H1 (cell line): ENCODE results near the gene GPER1. TPM values are rescaled to one million over a fixed set of nuclear protein-coding genes. Genes with fewer than 3 reads are reported as not detected.

Source experiments
- CHD1 ChIP-seq: IDR thresholded peaks from 2 replicates; pipeline ENCODE4 v1.6.1; 2012; ENCODE audit warnings: low read depth, low read length, improper control_type of control experiment
- CHD2 ChIP-seq: IDR thresholded peaks from 2 replicates; pipeline ENCODE4 v1.6.1; 2012; ENCODE audit warnings: low read length, improper control_type of control experiment
- EGR1 ChIP-seq: IDR thresholded peaks from 2 replicates; pipeline ENCODE4 v1.6.1; 2011; ENCODE audit warnings: low read depth, low read length, borderline replicate concordance
- EZH2 ChIP-seq: fragments of 200-600 bp; sonication (generic); IDR thresholded peaks from 2 replicates; pipeline ENCODE4 v1.7.1; 2012; ENCODE audit warnings: low read depth, mild to moderate bottlenecking, moderate library complexity, low read length, inconsistent platforms; ENCODE audit not compliant: severe bottlenecking
- JUN ChIP-seq: IDR thresholded peaks from 2 replicates; pipeline ENCODE4 v1.6.1; 2011; ENCODE audit warnings: low read depth, mild to moderate bottlenecking, improper control_type of control experiment, low read length
- NRF1 ChIP-seq: IDR thresholded peaks from 2 replicates; pipeline ENCODE4 v1.6.1; 2011; ENCODE audit warnings: mild to moderate bottlenecking, low read depth, low read length, improper control_type of control experiment
- SIX5 ChIP-seq: IDR thresholded peaks from 2 replicates; pipeline ENCODE4 v1.6.1; 2011; ENCODE audit warnings: mild to moderate bottlenecking, low read depth, low read length
- SP2 ChIP-seq: IDR thresholded peaks from 2 replicates; pipeline ENCODE4 v1.6.1; 2012; ENCODE audit warnings: mild to moderate bottlenecking, low read length, inconsistent platforms
- TAF7 ChIP-seq: optimal IDR thresholded peaks from 2 replicates; pipeline ENCODE3; 2011; ENCODE audit warnings: low read depth, mild to moderate bottlenecking, inconsistent platforms, low read length, moderate library complexity, borderline replicate concordance
- polyA plus RNA-seq, 7 experiments: library from polyadenylated mRNA; depleted of rRNA in 3 of 7; stranded (reverse) in 5 of 7; unstranded in 2 of 7; fragments of >200 nt in 5 of 7; fragments of 200-250 nt in 2 of 7; gene quantifications; 1 replicate in 5 of 7; 2 replicates in 1 of 7; 4 replicates in 1 of 7; pipeline versions ENCODE4 v1.2.1 to v1.2.3, GENCODE V29; 2011 to 2013; ENCODE audit warnings: missing spikeins in 2 of 7, mixed read lengths in 2 of 7
- total RNA-seq: library from RNA; stranded (reverse); fragmentation: NEBNext Ultra II Directional; extraction: Animal tissue kit (Norgen Biotek cat#: 25700); gene quantifications from 2 replicates; pipeline ENCODE4 v1.2.1, GENCODE V29; 2021
- TF ChIP-seq, protein P1 (sequence below): fragments of 300-600 bp; sonication (generic); IDR thresholded peaks from 2 replicates; pipeline ENCODE4 v1.7.1; 2012; ENCODE audit warnings: low read length, moderate library complexity, mild to moderate bottlenecking, inconsistent platforms; ENCODE audit not compliant: insufficient replicate concordance
- TF ChIP-seq, protein P2 (sequence below): IDR thresholded peaks from 2 replicates; pipeline ENCODE4 v1.6.1; 2012; ENCODE audit warnings: low read length, inconsistent platforms

GPER1 gene
- total and polyA plus RNA-seq, 2 of the 8 experiments (the other 6 are each of a cell fraction or from before 2014, with no cell fraction given): 0.24 to 0.47 TPM

DNA sequence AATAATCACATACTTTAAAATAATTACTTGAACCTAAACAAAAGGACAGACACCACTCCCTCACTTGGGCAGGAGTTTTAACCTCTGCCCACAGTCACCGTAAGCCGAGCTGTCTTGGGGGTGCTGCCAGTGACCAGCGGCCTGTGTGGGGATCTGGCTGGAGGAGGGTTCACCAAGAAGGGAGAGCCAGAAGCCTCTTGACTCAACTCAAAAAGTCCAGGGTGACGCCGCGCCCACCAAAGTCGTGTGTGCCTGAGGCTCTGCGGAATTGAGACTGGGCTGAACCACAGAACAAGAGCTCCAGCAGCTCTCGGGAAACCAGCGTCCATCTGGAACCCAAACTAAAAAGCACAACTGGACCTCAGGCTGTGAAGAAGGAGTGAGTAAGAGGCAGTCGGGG, 36.3 kb downstream of the GPER1 start (continued):
- TF ChIP-seq, protein P1, sequence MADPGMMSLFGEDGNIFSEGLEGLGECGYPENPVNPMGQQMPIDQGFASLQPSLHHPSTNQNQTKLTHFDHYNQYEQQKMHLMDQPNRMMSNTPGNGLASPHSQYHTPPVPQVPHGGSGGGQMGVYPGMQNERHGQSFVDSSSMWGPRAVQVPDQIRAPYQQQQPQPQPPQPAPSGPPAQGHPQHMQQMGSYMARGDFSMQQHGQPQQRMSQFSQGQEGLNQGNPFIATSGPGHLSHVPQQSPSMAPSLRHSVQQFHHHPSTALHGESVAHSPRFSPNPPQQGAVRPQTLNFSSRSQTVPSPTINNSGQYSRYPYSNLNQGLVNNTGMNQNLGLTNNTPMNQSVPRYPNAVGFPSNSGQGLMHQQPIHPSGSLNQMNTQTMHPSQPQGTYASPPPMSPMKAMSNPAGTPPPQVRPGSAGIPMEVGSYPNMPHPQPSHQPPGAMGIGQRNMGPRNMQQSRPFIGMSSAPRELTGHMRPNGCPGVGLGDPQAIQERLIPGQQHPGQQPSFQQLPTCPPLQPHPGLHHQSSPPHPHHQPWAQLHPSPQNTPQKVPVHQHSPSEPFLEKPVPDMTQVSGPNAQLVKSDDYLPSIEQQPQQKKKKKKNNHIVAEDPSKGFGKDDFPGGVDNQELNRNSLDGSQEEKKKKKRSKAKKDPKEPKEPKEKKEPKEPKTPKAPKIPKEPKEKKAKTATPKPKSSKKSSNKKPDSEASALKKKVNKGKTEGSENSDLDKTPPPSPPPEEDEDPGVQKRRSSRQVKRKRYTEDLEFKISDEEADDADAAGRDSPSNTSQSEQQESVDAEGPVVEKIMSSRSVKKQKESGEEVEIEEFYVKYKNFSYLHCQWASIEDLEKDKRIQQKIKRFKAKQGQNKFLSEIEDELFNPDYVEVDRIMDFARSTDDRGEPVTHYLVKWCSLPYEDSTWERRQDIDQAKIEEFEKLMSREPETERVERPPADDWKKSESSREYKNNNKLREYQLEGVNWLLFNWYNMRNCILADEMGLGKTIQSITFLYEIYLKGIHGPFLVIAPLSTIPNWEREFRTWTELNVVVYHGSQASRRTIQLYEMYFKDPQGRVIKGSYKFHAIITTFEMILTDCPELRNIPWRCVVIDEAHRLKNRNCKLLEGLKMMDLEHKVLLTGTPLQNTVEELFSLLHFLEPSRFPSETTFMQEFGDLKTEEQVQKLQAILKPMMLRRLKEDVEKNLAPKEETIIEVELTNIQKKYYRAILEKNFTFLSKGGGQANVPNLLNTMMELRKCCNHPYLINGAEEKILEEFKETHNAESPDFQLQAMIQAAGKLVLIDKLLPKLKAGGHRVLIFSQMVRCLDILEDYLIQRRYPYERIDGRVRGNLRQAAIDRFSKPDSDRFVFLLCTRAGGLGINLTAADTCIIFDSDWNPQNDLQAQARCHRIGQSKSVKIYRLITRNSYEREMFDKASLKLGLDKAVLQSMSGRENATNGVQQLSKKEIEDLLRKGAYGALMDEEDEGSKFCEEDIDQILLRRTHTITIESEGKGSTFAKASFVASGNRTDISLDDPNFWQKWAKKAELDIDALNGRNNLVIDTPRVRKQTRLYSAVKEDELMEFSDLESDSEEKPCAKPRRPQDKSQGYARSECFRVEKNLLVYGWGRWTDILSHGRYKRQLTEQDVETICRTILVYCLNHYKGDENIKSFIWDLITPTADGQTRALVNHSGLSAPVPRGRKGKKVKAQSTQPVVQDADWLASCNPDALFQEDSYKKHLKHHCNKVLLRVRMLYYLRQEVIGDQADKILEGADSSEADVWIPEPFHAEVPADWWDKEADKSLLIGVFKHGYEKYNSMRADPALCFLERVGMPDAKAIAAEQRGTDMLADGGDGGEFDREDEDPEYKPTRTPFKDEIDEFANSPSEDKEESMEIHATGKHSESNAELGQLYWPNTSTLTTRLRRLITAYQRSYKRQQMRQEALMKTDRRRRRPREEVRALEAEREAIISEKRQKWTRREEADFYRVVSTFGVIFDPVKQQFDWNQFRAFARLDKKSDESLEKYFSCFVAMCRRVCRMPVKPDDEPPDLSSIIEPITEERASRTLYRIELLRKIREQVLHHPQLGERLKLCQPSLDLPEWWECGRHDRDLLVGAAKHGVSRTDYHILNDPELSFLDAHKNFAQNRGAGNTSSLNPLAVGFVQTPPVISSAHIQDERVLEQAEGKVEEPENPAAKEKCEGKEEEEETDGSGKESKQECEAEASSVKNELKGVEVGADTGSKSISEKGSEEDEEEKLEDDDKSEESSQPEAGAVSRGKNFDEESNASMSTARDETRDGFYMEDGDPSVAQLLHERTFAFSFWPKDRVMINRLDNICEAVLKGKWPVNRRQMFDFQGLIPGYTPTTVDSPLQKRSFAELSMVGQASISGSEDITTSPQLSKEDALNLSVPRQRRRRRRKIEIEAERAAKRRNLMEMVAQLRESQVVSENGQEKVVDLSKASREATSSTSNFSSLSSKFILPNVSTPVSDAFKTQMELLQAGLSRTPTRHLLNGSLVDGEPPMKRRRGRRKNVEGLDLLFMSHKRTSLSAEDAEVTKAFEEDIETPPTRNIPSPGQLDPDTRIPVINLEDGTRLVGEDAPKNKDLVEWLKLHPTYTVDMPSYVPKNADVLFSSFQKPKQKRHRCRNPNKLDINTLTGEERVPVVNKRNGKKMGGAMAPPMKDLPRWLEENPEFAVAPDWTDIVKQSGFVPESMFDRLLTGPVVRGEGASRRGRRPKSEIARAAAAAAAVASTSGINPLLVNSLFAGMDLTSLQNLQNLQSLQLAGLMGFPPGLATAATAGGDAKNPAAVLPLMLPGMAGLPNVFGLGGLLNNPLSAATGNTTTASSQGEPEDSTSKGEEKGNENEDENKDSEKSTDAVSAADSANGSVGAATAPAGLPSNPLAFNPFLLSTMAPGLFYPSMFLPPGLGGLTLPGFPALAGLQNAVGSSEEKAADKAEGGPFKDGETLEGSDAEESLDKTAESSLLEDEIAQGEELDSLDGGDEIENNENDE: no peak
- TF ChIP-seq CHD1: no peak
- TF ChIP-seq EGR1: no peak
- TF ChIP-seq, protein P2, sequence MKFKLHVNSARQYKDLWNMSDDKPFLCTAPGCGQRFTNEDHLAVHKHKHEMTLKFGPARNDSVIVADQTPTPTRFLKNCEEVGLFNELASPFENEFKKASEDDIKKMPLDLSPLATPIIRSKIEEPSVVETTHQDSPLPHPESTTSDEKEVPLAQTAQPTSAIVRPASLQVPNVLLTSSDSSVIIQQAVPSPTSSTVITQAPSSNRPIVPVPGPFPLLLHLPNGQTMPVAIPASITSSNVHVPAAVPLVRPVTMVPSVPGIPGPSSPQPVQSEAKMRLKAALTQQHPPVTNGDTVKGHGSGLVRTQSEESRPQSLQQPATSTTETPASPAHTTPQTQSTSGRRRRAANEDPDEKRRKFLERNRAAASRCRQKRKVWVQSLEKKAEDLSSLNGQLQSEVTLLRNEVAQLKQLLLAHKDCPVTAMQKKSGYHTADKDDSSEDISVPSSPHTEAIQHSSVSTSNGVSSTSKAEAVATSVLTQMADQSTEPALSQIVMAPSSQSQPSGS: no peak
- no peak for TF ChIP-seq CHD2
- no peak for TF ChIP-seq NRF1
- TF ChIP-seq JUN: no peak
- no peak for TF ChIP-seq SIX5
- no peak for TF ChIP-seq SP2
- TF ChIP-seq TAF7: no peak
- TF ChIP-seq EZH2: no peak
